RCC 7860 (cell line): ENCODE results near the gene TMEM45B.
"Not testable (repeated sequence)": the region's sequence is repeated elsewhere in the genome, so short reads cannot be mapped to it uniquely, and the experiment has no call there.

Experiments used
- DNase-seq: peaks from one replicate; pipeline ENCODE4 v3.0.0-alpha.2; 2015; ENCODE audit warnings: low spot score
- FAIRE-seq: peaks from 2 replicates; lab custom pipeline; 2012; peaks lifted over from hg19 to GRCh38; lab: Jason Lieb, UNC

TMEM45B gene

DNA sequence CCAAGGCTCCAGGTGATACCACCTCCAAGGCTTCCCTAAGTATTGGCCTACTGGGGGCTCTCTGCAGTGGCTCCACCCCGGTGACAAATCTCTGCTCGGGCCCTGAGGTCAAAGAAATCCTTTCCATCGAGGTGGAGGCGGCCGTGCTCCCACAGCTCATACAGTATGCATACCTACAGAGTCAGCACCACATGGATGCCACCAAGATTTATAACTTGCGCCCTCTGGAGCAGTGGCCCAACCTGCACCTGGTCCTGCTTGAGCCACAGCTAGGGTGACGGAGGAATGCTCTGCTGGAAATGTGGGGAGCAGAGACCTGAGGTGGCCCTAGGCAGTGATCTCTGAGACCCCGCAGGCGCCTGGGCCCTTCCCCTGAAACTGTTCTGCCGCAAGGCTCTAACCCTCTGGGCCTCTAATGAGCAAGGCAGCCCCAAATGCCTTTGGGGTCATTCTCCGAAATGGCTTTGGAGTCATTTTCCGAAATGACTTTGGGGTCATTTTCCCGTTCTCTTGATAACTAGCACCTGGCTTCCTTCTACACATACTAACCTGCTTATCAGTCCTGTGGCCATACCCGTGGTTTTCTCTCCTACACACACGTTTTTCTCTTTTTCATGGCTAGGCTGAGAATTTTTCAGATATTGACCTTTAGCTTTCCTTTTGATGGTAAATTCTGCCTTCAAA is 33.9 kb downstream of the TMEM45B start:
- FAIRE-seq (no peak), DNase-seq (no peak)

- no peak for DNase-seq
- no peak for FAIRE-seq
Observed at GRCh38 chr11:129852125-129852740, 36.6 kb downstream of the TMEM45B start.

DNA sequence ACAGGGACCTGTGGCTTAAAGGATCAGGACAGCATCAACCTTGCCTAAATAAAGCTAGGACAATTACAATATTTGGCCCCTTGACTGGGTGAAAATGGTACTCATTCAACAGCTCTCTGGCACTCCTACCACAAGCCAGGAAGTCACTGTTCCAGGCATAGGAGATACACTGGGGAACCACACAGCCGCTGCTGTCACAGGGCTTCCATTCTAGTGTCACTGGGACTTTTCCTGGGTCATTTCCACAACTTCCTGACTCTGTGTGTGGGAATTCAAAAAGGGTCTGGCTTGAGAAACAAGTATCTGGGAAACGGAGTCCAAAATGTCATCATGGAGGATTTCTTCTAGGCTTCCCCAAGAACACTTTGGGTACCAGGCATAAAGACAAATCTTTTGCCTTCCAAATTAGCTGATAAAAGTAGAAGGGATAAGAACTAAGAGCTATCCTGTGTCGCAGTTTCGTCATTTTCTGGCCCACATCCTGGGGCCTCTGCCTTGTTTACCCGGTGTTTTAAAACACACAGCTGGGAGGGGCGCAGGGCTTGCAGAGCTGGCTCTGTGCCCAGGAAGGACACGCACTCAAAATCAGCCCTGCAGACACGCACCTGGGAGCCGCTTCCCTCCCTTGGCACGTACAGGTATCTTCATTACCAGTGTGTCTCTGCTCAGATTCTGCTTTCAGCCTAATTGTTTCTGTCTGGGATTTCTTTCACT is 38.0 kb downstream of the TMEM45B start:
- FAIRE-seq (no peak), DNase-seq (no peak)

GRCh38 chr11:129854232-129854805 is 38.7 kb downstream of the TMEM45B start:
- DNase-seq (no peak), FAIRE-seq (no peak)

- DNase-seq = no peak
- no peak for FAIRE-seq
Observed at GRCh38 chr11:129855086-129855485, 39.4 kb downstream of the TMEM45B start.

DNA sequence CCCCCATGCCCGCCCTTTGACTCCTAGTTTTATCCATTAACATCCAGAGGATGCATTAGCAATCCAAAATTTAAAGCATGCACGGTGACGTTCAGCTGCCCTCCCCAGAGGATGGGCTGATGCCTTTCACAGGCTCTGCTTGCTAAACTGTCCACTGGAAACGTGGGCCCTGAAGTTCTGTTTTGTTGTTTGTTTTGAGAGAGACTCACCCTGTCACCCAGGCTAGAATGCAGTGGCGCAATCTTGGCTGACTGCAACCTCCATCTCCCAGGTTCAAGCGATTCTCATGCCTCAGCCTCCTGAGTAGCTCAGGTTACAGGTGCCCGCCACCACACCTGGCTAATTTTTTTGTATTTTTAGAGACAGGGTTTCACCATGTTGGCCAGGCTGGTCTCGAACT is 40.4 kb downstream of the TMEM45B start:
- FAIRE-seq = no peak
- no peak for DNase-seq

DNA sequence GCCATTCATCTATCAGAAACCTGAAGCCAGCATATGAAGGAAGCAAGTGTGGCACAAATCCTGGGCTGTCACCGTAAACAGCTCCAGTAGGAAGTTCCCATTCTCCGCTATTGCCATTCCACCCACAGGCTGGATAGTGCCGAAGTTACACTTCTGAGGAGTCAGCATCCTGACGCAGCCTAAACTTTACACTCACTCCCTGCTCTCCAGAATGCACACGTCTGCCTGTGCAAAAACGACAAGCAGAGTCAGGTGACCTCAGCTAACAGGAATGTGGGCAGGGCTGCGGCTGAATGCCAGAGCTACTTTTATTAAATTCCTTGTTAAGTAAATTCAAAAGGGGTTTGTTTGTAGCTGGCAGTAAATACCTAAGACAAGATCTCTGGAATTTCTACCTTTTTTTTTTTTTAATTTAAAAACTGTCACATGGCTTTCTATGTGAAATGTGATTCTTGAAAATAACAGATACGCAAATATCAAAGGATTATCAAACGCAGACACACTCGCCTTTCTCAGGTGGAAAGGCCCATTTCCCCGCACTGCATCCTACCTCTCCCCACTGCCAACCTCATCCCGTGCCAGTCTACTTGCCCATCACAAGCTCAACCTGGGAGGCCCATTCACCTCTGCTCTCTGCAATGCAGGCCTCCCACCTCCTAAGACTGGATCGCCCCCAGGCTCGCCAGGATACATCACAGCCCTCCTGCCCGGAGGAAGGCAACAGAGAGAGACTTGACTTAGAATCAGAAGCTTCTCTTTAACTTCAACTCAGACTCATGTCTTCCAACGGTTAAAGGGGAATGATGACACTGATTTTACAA is 46.3 kb downstream of the TMEM45B start:
- DNase-seq (peak; percentile 91), FAIRE-seq (peak; percentile 86)

DNA sequence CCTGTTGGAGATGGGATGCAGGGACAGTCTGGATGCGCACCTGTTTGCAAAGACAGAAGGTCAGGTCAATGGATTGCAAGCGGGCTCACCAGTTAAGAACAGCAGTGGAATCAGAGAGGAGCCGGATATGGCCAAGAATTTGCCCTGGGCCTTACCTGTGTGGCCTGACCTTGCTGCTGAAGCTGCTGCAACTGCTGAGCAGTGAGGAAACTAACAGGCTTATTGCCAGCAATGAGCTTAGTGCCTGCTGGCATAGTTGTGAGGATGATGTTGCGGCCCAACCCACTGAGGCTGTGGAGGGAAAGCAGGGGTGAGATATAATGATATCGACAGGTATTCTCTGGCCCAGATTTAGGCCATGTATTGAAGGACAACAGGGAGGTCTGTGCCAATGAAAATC is 49.2 kb downstream of the TMEM45B start:
- DNase-seq (no peak), FAIRE-seq (no peak)

DNA sequence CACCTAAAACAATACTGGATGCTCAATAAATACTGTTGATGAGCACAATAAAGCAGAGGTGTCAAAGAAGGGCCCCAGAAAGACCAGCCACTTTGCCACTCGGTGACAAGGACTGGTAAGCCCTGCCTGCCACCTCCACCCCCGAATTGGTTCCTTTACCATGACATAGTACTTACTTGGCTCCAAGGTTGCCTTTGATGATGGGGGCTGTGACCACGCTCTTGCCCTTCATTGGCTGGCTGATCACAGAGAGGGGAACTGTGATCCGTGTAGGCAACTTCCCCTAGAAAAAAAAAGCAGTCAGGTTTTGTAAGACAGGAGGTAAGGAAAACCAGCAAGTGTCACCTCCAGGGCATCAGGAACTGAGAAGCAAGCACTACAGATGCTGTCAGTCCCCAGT is 50.1 kb downstream of the TMEM45B start:
- DNase-seq (no peak), FAIRE-seq (no peak)

- DNase-seq (peak; percentile 4), FAIRE-seq (no peak)
Observed at GRCh38 chr11:129866311-129866710, 50.7 kb downstream of the TMEM45B start.

GRCh38 chr11:129868626-129869025 is 53.0 kb downstream of the TMEM45B start:
- FAIRE-seq, DNase-seq: not testable (repeated sequence)

GRCh38 chr11:129871914-129872313 is 56.3 kb downstream of the TMEM45B start:
- DNase-seq = no peak
- FAIRE-seq = no peak

DNA sequence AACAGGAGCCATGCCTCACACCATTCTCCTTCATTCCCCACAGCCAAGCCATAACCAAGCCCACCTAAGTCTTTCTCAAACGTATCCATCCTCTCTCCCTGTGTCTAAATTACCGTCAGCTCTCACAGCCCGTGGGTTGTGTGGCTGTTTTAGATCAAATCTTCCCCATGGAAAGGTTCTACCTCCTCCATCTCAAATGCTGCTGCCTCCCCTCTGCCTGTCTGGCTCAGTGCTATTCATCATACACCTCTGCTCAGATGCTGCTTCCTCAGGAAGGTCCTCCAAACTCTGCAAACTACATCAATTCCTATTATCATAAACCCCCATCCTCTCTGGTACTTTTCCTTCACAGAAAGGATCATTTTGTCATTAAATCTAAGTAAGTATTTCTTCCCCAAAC is 64.7 kb downstream of the TMEM45B start:
- FAIRE-seq (no peak), DNase-seq (no peak)

DNA sequence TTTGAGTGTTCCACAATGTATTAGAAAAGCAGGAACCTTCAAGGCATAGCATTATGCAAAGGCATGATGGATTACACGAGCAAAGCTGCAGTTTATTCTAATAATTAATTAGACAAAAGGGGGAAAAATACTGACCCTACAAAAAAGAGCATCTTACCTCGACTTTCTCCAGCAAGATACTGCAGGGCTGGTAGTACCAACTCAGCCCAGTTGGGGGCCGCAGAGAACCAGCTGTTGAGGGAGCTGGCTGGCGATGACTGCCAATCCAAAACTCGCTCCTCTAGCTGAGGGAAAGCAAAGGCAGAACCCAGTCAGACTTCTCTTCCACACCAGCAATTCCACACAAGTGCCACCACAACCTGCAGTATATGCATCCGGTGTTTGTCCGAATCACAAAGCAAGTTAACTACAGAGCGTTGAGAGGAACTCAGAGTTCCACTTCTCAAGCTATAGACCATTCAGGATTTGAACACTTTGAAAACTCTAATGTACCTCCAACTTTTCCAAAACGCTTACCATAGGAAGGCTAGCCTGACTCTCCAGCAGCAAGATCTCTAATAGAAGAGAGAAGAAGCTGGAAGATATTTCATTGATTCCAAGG is 66.0 kb downstream of the TMEM45B start:
- FAIRE-seq (no peak), DNase-seq (no peak)

DNA sequence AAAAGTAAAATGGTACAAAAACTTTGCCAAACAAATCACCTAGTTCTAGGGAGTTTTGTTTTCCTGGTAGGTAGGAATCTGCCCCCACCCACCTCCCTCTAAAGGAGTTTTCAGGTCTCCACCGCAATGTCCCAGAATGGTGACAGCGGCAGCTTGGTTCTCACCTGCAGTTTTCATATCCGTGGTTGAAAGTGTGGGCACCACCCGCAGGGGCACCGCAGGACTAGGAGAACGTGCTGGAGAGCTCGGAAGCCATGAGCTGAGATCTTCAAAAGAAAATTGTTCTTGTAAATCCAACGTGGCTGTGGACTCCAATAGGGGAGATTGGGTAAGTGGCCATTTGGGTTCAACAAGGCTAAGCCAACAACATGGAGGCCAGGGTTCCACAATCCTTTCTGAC is 68.9 kb downstream of the TMEM45B start:
- no peak for DNase-seq
- FAIRE-seq = no peak

- DNase-seq = no peak
- no peak for FAIRE-seq
Observed at GRCh38 chr11:129885381-129885780, 69.7 kb downstream of the TMEM45B start.

GRCh38 chr11:129888451-129888850 is 72.8 kb downstream of the TMEM45B start:
- FAIRE-seq = no peak
- DNase-seq = no peak

GRCh38 chr11:129894278-129895125 is 78.9 kb downstream of the TMEM45B start:
- no peak for FAIRE-seq
- no peak for DNase-seq
